ENCODE results near the gene CTBP1. TPM values are rescaled to one million over a fixed set of nuclear protein-coding genes. Genes with fewer than 3 reads are reported as not detected.

Gene CTBP1
- total RNA-seq, 4 donors from 2014 or later = 89.9 to 169 (median 107) TPM

- TF ChIP-seq CTCF (IDR thresholded peaks at IDR 0.05; ENCODE audit: low read depth) = no peak
These were observed 41.2 kb downstream of the CTBP1 start for GRCh38 chr4:1207603-1208265.

- no peak for TF ChIP-seq CTCF (IDR thresholded peaks at IDR 0.05; ENCODE audit: low read depth)
These were observed 41.8 kb downstream of the CTBP1 start for GRCh38 chr4:1207157-1207470.

- TF ChIP-seq CTCF (IDR thresholded peaks at IDR 0.05; ENCODE audit: low read depth) = no peak
These were observed 42.4 kb downstream of the CTBP1 start for GRCh38 chr4:1206299-1207156.

- no peak for TF ChIP-seq CTCF (IDR thresholded peaks at IDR 0.05; ENCODE audit: low read depth)
These were observed 43.2 kb downstream of the CTBP1 start for GRCh38 chr4:1205586-1206298.

- TF ChIP-seq CTCF (IDR thresholded peaks at IDR 0.05; ENCODE audit: low read depth) = no peak
These were observed 43.9 kb downstream of the CTBP1 start for GRCh38 chr4:1204828-1205585.

- TF ChIP-seq CTCF (IDR thresholded peaks at IDR 0.05; ENCODE audit: low read depth) = no peak
These were observed 44.6 kb downstream of the CTBP1 start for GRCh38 chr4:1204286-1204827.
